Amniotic stem cell (primary cell): ENCODE results near the gene LIMS1.
"Not testable (repeated sequence)": the region's sequence is repeated elsewhere in the genome, so short reads cannot be mapped to it uniquely, and the experiment has no call there.

Experiments used
- DNase-seq: peaks from one replicate; lab custom pipeline; 2025; lab: John Stamatoyannopoulos, UW

Gene LIMS1

GRCh38 chr2:108552566-108552965 is 18.3 kb downstream of the LIMS1 start:
- no peak for DNase-seq

- DNase-seq: no peak
Measured at GRCh38 chr2:108553209-108553919, 19.1 kb downstream of the LIMS1 start.

- DNase-seq: no peak
Measured at GRCh38 chr2:108554528-108554927, 20.3 kb downstream of the LIMS1 start.

DNA sequence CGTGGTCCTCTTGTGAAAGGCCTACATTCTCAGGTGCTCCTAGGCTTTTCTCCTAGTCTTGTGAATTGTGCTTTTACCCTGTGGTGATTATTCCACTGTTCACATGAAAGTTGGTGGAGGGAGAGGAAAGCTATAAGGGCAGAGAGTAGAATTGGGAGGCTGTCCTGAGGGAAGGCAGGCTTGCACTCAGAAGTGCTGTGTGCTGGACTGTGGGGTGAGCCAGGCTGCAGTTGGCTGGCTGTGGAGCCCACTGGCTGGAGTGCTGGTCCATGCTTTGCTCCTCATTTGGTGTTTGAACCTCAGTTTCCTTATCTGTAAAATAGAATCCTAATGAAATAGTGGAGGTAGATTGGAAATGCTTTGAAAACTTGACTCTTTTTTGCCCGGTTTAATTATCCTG is 21.3 kb downstream of the LIMS1 start:
- DNase-seq: no peak

DNA sequence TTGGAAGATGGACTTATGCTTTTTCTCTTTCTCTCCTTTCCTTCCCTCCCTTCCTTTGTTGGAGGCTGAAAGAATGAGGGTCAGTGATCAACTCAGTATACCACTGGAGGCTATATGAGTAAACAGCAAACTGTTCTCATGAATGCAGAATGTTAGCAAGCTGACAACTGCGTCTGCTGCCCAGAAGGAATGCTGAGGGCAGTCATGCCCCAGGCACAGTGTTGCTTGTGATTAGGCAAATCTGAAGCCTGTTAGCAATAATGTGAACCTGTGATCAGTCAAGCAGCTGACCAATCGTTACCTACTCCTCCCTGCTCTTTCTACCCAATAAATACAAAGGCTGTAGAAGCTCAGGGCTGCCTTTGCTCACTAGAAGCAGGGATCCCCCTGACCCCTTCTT is 22.3 kb downstream of the LIMS1 start:
- DNase-seq: not testable (repeated sequence)

GRCh38 chr2:108560241-108560811 is 26.1 kb downstream of the LIMS1 start:
- DNase-seq: no peak

DNA sequence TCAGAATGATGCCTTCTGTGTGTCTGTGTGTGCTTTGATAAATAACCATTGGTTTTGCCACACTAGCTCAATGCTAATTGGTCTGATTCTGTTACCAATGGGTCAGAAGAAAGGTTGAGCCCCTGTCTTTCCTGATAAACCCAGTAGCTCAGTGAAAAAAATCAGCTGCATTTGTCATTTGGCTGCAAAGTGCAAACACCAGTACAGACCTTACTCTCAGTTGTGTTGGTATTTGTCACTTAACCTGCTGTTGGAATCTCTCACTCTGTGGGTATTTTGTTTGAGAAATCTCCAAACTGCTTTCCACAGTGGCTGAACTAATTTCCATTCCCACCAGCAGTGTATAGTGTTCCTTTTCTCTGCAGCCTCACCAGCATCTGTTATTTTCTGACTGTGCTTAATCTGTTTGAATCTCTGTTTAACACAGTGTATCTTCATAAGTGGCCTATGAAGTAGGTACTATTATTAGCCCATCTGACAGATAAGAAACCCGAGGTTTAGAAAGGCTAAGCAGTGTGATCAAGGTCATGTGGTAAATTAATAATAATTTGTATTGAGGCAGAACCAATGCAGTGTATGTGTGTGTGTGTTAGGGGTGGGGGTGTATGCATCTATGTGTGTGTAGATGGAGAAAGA is 26.7 kb downstream of the LIMS1 start:
- DNase-seq: no peak

DNA sequence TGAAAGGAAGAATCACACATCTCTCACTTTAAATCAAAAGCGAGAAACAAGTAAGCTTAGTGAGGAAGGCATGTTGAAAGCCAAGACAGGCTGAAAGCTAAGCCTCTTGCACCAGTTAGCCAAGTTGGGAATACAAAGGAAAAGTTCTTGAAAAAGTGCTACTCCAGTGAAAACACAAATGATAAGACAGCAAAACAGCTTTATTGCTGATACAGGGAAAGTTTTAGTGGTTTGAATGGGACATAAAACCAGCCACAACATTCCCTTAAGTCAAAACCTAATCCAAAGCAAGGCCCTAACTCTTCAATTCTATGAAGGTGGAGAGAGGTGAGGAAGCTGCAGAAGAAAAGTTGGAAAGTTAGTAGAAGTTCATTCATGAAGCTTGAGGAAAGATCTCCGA is 28.0 kb downstream of the LIMS1 start:
- DNase-seq: no peak

GRCh38 chr2:108564510-108564909 is 30.2 kb downstream of the LIMS1 start:
- DNase-seq: no peak

- no peak for DNase-seq
Measured at GRCh38 chr2:108565778-108566375, 31.6 kb downstream of the LIMS1 start.

DNA sequence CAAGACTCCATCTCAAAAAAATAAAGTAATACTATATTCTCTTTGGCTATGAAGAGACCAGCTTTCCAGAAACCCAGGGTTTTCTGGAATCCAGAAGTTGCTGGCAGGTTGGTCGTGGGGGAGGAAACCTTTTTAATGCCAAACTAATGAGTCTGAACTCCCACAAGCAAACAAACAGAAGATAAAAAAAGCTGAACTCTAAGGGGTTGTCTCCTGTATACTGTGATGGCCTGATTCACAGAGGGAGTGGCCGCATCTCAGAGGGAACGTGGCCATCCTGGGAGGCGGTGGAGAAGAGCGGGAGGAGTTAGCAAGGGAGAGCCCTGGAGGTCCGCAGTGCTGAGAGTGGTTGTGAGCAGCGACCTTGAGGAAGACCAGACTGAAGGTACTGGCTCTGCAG is 36.1 kb downstream of the LIMS1 start:
- DNase-seq: no peak

- no peak for DNase-seq
Measured at GRCh38 chr2:108571286-108571685, 37.0 kb downstream of the LIMS1 start.

GRCh38 chr2:108573061-108573460 is 38.8 kb downstream of the LIMS1 start:
- DNase-seq: no peak

GRCh38 chr2:108574332-108574731 is 40.1 kb downstream of the LIMS1 start:
- DNase-seq: no peak

DNA sequence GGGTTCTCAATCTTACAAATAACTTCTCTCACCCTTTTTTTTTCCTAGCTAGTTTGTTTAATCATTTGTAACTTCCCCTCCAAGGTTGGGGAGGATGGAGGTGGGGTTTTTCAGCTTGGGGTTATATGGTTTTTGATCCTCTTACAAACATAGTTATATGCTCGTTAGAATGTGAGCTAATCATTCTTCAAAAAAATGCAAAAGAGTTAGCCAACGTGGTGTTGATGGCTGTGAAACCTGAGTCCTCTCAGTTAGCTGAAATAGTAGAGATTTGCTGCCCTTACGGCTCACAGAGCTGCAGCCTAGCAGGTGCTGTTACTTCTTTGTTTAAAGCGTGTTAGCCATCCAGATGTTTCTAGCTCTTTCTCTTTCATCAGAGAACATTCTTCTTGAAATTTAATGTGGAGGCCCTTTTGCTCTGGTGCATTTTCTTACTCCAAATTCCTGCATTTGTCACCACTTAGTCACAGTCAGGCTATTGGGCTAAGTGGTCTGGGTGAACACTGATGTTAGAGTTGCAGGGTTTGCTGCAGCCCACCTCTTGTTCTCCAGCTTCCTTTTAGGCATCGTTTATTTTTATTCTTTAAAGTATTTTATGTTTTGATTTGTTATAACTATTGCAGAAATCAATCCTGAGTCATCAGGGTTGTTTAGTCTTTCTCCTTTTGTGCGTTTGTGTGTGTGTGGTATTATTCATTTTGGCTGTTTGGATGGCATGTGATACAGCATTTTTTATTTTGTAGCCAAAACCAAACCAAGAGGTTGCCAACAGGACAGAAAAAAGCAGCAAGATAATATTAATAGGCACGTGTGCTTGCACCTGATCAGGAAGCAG is 41.1 kb downstream of the LIMS1 start:
- no peak for DNase-seq

- DNase-seq: no peak
Measured at GRCh38 chr2:108577099-108577498, 42.8 kb downstream of the LIMS1 start.

DNA sequence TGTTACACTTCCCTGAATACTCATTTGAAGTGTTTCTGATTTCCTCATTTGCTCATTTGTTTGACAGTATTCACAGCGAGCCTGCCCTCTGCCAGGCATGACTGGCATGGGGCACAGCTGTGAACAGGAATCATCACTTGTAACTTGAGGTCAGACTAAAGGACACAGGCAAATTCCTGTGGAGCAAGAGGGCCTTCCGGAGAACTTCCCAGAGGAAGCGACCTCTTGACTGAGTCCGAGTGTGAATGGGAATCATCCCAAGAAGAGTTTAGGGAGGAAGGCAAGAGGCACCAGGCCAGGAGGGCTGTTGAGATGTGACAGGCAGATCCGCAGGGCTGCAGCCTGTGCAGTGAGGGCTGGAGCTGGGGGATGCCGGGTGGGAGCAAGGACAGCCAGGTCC is 45.4 kb downstream of the LIMS1 start:
- DNase-seq: no peak

DNA sequence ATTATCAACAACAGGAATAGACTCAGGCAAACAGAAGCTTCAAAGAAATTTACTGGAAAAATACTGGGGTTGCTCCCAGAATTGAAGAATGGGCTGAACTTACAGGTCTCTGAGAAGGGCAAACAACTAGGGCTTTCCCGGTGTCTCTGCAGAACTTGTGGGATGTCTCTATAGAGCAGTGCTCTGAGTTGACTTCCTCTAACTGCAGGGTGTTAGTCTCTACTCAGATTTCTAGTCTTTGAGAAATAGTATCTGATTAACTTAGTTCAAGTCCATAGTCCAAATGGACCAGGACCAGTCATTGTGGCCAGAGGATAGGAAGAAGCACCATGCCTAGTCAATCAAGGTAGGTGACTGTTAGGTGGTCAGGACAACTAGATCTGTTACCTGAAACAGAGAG is 45.8 kb downstream of the LIMS1 start:
- DNase-seq: no peak

GRCh38 chr2:108583903-108584520 is 49.7 kb downstream of the LIMS1 start:
- DNase-seq: peak; percentile 53

DNA sequence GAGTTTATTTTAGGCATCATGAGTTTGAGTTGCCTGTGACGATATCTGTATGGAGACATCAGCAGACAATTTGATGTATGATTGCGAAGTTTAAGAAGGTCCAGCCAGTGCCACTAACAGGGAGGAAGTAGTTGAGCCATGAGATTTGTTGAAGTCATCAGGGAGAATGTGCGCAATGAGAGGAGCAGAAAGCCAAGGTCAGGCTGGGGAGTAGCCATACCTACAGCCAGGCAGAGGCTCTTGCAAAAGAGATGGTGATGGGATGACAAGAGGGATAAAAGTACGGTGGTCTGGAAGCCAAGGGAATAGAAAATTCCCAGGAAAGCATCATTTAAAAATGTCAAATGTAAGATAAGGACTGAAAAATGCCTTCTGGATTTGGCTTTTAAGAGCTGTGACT is 51.2 kb downstream of the LIMS1 start:
- no peak for DNase-seq

GRCh38 chr2:108586116-108586515 is 51.8 kb downstream of the LIMS1 start:
- no peak for DNase-seq

DNA sequence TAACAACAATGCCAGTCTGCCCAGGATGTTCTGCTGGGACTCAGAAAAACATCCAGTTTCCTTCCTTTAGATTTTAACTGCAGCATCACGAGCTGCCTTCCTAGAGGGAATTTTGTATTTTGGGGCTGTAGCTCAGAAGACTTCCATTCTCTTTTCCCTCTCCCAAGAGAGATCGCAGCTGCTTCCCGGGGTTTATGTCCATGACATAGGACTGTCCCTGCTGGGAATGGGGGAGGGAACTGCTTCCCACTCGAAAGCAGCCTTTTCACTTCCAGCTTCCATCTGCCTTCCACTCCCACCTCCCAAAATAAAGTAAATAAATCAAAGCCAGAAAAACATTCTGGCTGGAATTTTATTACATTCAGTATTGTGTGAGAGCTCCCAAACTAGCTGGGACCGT is 52.4 kb downstream of the LIMS1 start:
- DNase-seq: no peak
